ENCODE results near the gene BICRA. TPM values are rescaled to one million over a fixed set of nuclear protein-coding genes. Genes with fewer than 3 reads are reported as not detected.

The BICRA gene
- total and polyA plus RNA-seq, 7 donors: 3.1 to 22.4 (median 9.9) TPM

GRCh38 chr19:47681388-47681787 lies 72.5 kb downstream of the BICRA start:
- Histone ChIP-seq H3K4me3 (no peak overlapping the region), H3K36me3 (ENCODE audit: insufficient read depth in 1 of 2, low read depth in 1 of 2) (peaks cover 0 to 60% of the 10 kb centered on the region in 2 donors), H3K4me1 (peaks cover 6% of the 10 kb centered on the region), H3K9me3 (no peaks in the 10 kb centered on the region), H3K27me3 (ENCODE audit: insufficient read depth in 3 of 3, low read length in 2 of 3) (no peaks in the 10 kb centered on the region), H3K27ac (no peak overlapping the region)
- ATAC-seq: peak in 1 of 4 donors; percentile 11
- intact Hi-C loops (cut with DNase I): no loop called here
- DNase-seq: no peak
- TF ChIP-seq CTCF (IDR thresholded peaks at IDR 0.05): no peak
- WGBS, 3 donors: 78 to 82% (median 81%) methylated on average over 6 of the region's 6 CpGs

- no peak for TF ChIP-seq CTCF (IDR thresholded peaks at IDR 0.05)
- H3K4me1 ChIP-seq: peaks cover 6% of the 10 kb centered on the region
- H3K9me3 ChIP-seq: no peaks in the 10 kb centered on the region
- intact Hi-C loops (cut with DNase I): no loop called here
- no peaks in the 10 kb centered on the region for H3K27me3 ChIP-seq (ENCODE audit: insufficient read depth in 3 of 3, low read length in 2 of 3)
- no peak overlapping the region for H3K27ac ChIP-seq
- peak in 1 of 2 donors; percentile 53 for DNase-seq
- WGBS, 3 donors: 92 to 95% (median 94%) methylated on average over 20 to 23 of the region's 23 CpGs
- no peak for ATAC-seq
- H3K4me3 ChIP-seq: no peak overlapping the region
- peaks cover 0 to 57% of the 10 kb centered on the region in 2 donors for H3K36me3 ChIP-seq (ENCODE audit: insufficient read depth in 1 of 2, low read depth in 1 of 2)
Measured at GRCh38 chr19:47681936-47682335, 73.0 kb downstream of the BICRA start.

- no peak for ATAC-seq
- H3K27ac ChIP-seq: no peak overlapping the region
- peak in 1 of 2 donors; percentile 4 for DNase-seq
- TF ChIP-seq CTCF (IDR thresholded peaks at IDR 0.05): no peak
- intact Hi-C loops (cut with DNase I): no loop called here
- peaks cover 0 to 47% of the 10 kb centered on the region in 2 donors for H3K36me3 ChIP-seq (ENCODE audit: insufficient read depth in 1 of 2, low read depth in 1 of 2)
- no peaks in the 10 kb centered on the region for H3K27me3 ChIP-seq (ENCODE audit: insufficient read depth in 3 of 3, low read length in 2 of 3)
- no peak overlapping the region for H3K4me3 ChIP-seq
- no peaks in the 10 kb centered on the region for H3K9me3 ChIP-seq
- H3K4me1 ChIP-seq: peaks cover 6% of the 10 kb centered on the region
- WGBS, 3 donors: 81 to 85% (median 83%) methylated on average over 6 of the region's 6 CpGs
Measured at GRCh38 chr19:47682939-47683338, 74.0 kb downstream of the BICRA start.

- no peak for TF ChIP-seq CTCF (IDR thresholded peaks at IDR 0.05)
- ATAC-seq: no peak
- H3K9me3 ChIP-seq: no peaks in the 10 kb centered on the region
- H3K27ac ChIP-seq: no peak overlapping the region
- intact Hi-C loops (cut with DNase I): no loop called here
- H3K36me3 ChIP-seq (ENCODE audit: insufficient read depth in 1 of 2, low read depth in 1 of 2): peaks cover 0 to 22% of the 10 kb centered on the region in 2 donors
- no peaks in the 10 kb centered on the region for H3K4me1 ChIP-seq
- DNase-seq: no peak
- H3K27me3 ChIP-seq (ENCODE audit: insufficient read depth in 3 of 3, low read length in 2 of 3): no peaks in the 10 kb centered on the region
- no peak overlapping the region for H3K4me3 ChIP-seq
- WGBS, 3 donors: 90 to 92% (median 92%) methylated on average over 7 of the region's 7 CpGs
Measured at GRCh38 chr19:47686679-47687450, 77.9 kb downstream of the BICRA start.
